ENCODE measurements around the gene SCGB1C1.

- no peak for TF ChIP-seq POLR2AphosphoS5 (IDR thresholded peaks at IDR 0.05)
- no peak for TF ChIP-seq EP300 (IDR thresholded peaks at IDR 0.05)
Measured at GRCh38 chr11:227824-228379, 35.0 kb downstream of the SCGB1C1 start.
